GM21390 (cell line): Measurements from ENCODE around the gene ADCY9.
"Not testable (repeated sequence)": the region's sequence is repeated elsewhere in the genome, so short reads cannot be mapped to it uniquely, and the experiment has no call there.

Experiments used
- ATAC-seq: cut with Tn5 transposase; IDR thresholded peaks from one replicate; pipeline ENCODE4 v1.9.1; 2021; ENCODE audit not compliant: unreplicated experiment

The ADCY9 gene

GRCh38 chr16:3983081-3983520, 133.1 kb downstream of the ADCY9 start:
- no peak for ATAC-seq

- ATAC-seq, result no peak
These were observed 134.0 kb downstream of the ADCY9 start for GRCh38 chr16:3982216-3982615.

- no peak for ATAC-seq
These were observed 135.8 kb downstream of the ADCY9 start for GRCh38 chr16:3980253-3981111.

GRCh38 chr16:3979518-3979917, 136.7 kb downstream of the ADCY9 start:
- ATAC-seq, result no peak

- no peak for ATAC-seq
These were observed 137.2 kb downstream of the ADCY9 start for GRCh38 chr16:3979070-3979469.

GRCh38 chr16:3977376-3977775, 138.9 kb downstream of the ADCY9 start:
- ATAC-seq, result no peak

- no peak for ATAC-seq
These were observed 141.5 kb downstream of the ADCY9 start for GRCh38 chr16:3974751-3975150.

- ATAC-seq, result no peak
These were observed 144.5 kb downstream of the ADCY9 start for GRCh38 chr16:3971706-3972105.

- no peak for ATAC-seq
These were observed 145.0 kb downstream of the ADCY9 start for GRCh38 chr16:3971261-3971660.

GRCh38 chr16:3968551-3968950, 147.7 kb downstream of the ADCY9 start:
- ATAC-seq, result no peak

GRCh38 chr16:3966681-3967080, 149.6 kb downstream of the ADCY9 start:
- ATAC-seq, result no peak

GRCh38 chr16:3965781-3966582, 150.3 kb downstream of the ADCY9 start:
- no peak for ATAC-seq

- no peak for ATAC-seq
These were observed 150.9 kb downstream of the ADCY9 start for GRCh38 chr16:3965306-3965705.

- ATAC-seq, result no peak
These were observed 151.5 kb downstream of the ADCY9 start for GRCh38 chr16:3964686-3965290.

GRCh38 chr16:3963886-3964685, 152.2 kb downstream of the ADCY9 start:
- no peak for ATAC-seq

- ATAC-seq, result no peak
These were observed 153.0 kb downstream of the ADCY9 start for GRCh38 chr16:3963203-3963602.

- no peak for ATAC-seq
These were observed 154.8 kb downstream of the ADCY9 start for GRCh38 chr16:3961449-3961849.

GRCh38 chr16:3959926-3960590, 156.2 kb downstream of the ADCY9 start:
- ATAC-seq, result not testable (repeated sequence)

- no peak for ATAC-seq
These were observed 157.1 kb downstream of the ADCY9 start for GRCh38 chr16:3959148-3959547.

- ATAC-seq, result no peak
These were observed 158.8 kb downstream of the ADCY9 start for GRCh38 chr16:3957344-3957980.
